Measurements from ENCODE around the gene KIFC1.
"Not testable (repeated sequence)": the region's sequence is repeated elsewhere in the genome, so short reads cannot be mapped to it uniquely, and the experiment has no call there.

Gene KIFC1

DNA sequence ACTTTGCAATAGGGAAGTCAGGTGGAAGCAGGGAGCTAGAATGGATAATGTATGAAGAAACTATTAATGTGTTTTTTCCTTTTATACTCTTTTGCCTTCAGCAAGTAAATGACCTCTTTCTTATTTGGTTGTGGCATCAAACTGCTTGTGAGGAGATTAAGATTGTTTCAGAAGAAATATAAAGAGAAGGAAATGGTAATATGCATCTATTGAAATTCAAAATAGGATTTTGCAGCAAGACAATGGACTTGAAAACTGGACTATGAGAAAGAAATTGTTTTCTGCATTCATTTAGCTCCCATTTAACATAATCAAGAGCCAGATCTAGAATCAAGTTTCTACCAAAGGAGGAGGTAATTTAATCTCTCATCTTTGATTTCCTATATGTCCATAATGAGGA is 32.3 kb upstream of the KIFC1 start:
- no peak overlapping the region for H3K4me2 ChIP-seq
- H3K9ac ChIP-seq: no peak overlapping the region
- no peaks in the 10 kb centered on the region for H3K36me3 ChIP-seq
- no peak for TF ChIP-seq Cebpa-rat (IDR thresholded peaks at IDR 0.05)
- no peak overlapping the region for H3K27ac ChIP-seq
- peaks cover 0 to 9% (median 5%) of the 10 kb centered on the region in 11 experiments; a peak in 5 of 22 replicates for H3K9me3 ChIP-seq (replicated peaks in 1 of 11)
- no peak overlapping the region for H3K4me3 ChIP-seq
- no peaks in the 10 kb centered on the region for H4K20me1 ChIP-seq
- H3K4me1 ChIP-seq: peaks cover 0 to 6% (median under 1%) of the 10 kb centered on the region in 10 experiments; a peak in 8 of 20 replicates
- H3K27me3 ChIP-seq: no peaks in the 10 kb centered on the region

GRCh38 chr6:33363486-33363885 is 28.1 kb upstream of the KIFC1 start:
- not testable (repeated sequence) for H3K27ac ChIP-seq; H3K9ac ChIP-seq; H4K20me1 ChIP-seq; H3K9me3 ChIP-seq (replicated peaks in 1 of 11); H3K4me3 ChIP-seq; H3K27me3 ChIP-seq; H3K36me3 ChIP-seq; H3K4me2 ChIP-seq
- peaks cover 0 to 21% (median 11%) of the 10 kb centered on the region in 10 experiments; a peak in 15 of 20 replicates for H3K4me1 ChIP-seq

GRCh38 chr6:33364475-33365205 is 27.0 kb upstream of the KIFC1 start:
- H4K20me1 ChIP-seq; H3K36me3 ChIP-seq; H3K9me3 ChIP-seq (replicated peaks in 1 of 11); H3K4me3 ChIP-seq; H3K27me3 ChIP-seq: not testable (repeated sequence)
- Histone ChIP-seq H3K4me1 (peaks cover 0 to 21% (median 11%) of the 10 kb centered on the region in 10 experiments; a peak in 15 of 20 replicates), H3K9ac (peak overlapping the region in 1 of 11 experiments; percentile 37; a peak in 2 of 22 replicates), H3K4me2 (peak overlapping the region in 8 of 11 experiments; percentile 3 to 46 (median 38); a peak in 12 of 22 replicates), H3K27ac (peak overlapping the region in 5 of 11 experiments; percentile 7 to 71 (median 57); a peak in 7 of 22 replicates)

DNA sequence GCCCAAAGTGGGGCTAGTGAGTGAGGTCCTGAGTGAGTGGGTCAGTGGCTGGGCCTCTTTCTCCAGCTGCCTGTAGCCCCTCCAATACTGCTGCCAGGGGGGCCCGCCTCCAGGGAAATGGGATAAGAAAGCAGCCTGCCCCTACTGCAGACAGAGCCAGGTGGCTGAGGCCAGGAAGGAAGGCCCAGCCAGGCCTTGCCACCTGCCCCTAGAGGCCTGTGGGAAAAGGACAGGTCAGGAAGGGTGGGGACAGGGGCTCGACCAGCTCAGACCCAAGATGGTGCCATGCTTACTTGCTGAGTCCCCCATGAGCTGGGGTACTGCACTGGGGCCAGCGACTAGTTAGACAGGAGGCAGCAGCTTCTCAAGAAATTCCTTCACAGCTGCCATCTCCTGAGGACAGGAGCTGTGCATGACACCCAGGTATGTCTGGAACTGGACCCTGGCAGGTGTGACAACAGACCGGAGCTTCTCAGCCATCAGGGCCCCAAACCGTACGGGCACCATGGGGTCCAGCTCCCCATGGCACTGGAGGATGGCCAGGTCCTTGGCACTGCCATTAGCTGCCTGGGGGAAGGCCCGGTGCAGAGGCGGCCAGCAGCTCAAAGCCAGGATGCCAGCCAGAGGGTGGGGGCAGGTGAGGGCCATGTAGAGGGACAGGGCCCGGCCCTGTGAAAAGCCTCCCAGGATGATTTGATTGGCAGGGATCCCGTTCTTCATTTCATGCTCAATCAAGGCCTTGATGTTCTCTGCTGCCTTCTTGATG is 26.2 kb upstream of the KIFC1 start:
- Histone ChIP-seq H3K4me2 (peak overlapping the region in 7 of 11 experiments; percentile 3 to 46 (median 30); a peak in 10 of 22 replicates), H3K4me1 (peaks cover 0 to 21% (median 11%) of the 10 kb centered on the region in 10 experiments; a peak in 15 of 20 replicates), H3K27ac (peak overlapping the region in 5 of 11 experiments; percentile 7 to 71 (median 57); a peak in 7 of 22 replicates), H3K9ac (peak overlapping the region in 1 of 11 experiments; percentile 37; a peak in 2 of 22 replicates)
- not testable (repeated sequence) for H4K20me1 ChIP-seq; H3K4me3 ChIP-seq; H3K9me3 ChIP-seq (replicated peaks in 1 of 11); H3K36me3 ChIP-seq; H3K27me3 ChIP-seq

DNA sequence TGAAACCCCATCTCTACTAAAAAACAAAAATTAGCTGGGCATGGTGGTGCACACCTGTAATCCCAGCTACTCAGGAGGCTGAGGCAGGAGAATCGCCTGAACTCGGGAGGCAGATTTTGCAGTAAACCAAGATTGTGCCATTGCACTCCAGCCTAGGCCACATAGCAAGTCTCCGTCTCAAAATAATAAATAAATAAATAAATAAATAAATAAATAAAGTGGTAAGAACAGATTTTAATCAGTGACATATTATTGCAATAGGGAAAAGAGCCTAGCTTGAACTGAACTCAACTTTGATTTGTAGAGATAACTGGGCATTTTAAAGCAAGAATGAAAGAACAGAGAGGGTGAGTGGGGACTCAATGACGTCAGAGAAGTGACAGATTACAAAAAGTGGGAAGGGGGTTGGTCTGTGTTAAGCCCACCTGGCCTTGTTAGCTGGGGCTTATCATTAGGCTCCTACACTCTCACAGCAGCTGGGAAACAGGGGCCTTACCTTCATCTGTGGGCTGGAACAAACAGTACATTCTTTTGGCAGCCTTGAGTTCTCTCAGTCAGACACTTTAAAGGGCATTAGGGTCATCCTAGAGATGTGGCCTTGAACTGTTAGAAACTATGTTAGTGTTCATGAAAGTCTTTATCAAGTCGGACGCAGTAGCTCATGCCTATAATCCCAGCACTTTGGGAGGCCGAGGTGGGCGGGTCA is 24.5 kb upstream of the KIFC1 start:
- H4K20me1 ChIP-seq: no peaks in the 10 kb centered on the region
- no peak overlapping the region for H3K4me2 ChIP-seq
- H3K36me3 ChIP-seq: no peaks in the 10 kb centered on the region
- peaks cover 0 to 23% (median 11%) of the 10 kb centered on the region in 10 experiments; a peak in 15 of 20 replicates for H3K4me1 ChIP-seq
- TF ChIP-seq Cebpa-rat (IDR thresholded peaks at IDR 0.05): no peak
- no peak overlapping the region for H3K27ac ChIP-seq
- H3K27me3 ChIP-seq: no peaks in the 10 kb centered on the region
- no peak overlapping the region for H3K4me3 ChIP-seq
- H3K9me3 ChIP-seq (replicated peaks in 1 of 11): no peaks in the 10 kb centered on the region
- no peak overlapping the region for H3K9ac ChIP-seq

GRCh38 chr6:33367715-33368025 is 24.0 kb upstream of the KIFC1 start:
- H3K27ac ChIP-seq, H3K9ac ChIP-seq, H3K36me3 ChIP-seq: not testable (repeated sequence)

GRCh38 chr6:33371901-33372300 is 19.7 kb upstream of the KIFC1 start:
- not testable (repeated sequence) for H3K4me3 ChIP-seq; H3K9me3 ChIP-seq (replicated peaks in 1 of 11); H3K27me3 ChIP-seq; H3K36me3 ChIP-seq; H4K20me1 ChIP-seq; H3K27ac ChIP-seq; H3K9ac ChIP-seq
- Histone ChIP-seq H3K4me2 (peak overlapping the region in 2 of 11 experiments; percentile 69; a peak in 3 of 22 replicates), H3K4me1 (peaks cover 0 to 50% (median 30%) of the 10 kb centered on the region in 10 experiments; a peak in 14 of 20 replicates)

More at GRCh38 chr6:33367715-33368025, 24.0 kb upstream of the KIFC1 start:
- H4K20me1 ChIP-seq; H3K9me3 ChIP-seq (replicated peaks in 1 of 11); H3K27me3 ChIP-seq; H3K4me3 ChIP-seq; H3K4me2 ChIP-seq: not testable (repeated sequence)
- peaks cover 0 to 28% (median 14%) of the 10 kb centered on the region in 10 experiments; a peak in 15 of 20 replicates for H3K4me1 ChIP-seq

GRCh38 chr6:33372526-33373123 is 19.0 kb upstream of the KIFC1 start:
- Histone ChIP-seq H3K9ac (peak overlapping the region in 1 of 11 experiments; percentile 6; a peak in 1 of 22 replicates), H3K4me1 (peaks cover 0 to 55% (median 30%) of the 10 kb centered on the region in 10 experiments; a peak in 14 of 20 replicates), H3K27me3 (no peaks in the 10 kb centered on the region), H3K9me3 (replicated peaks in 1 of 11) (no peaks in the 10 kb centered on the region), H4K20me1 (no peaks in the 10 kb centered on the region), H3K4me2 (peak overlapping the region in 7 of 11 experiments; percentile 5 to 69 (median 31); a peak in 9 of 22 replicates), H3K4me3 (no peak overlapping the region), H3K27ac (no peak overlapping the region), H3K36me3 (no peaks in the 10 kb centered on the region)
- TF ChIP-seq Cebpa-rat (IDR thresholded peaks at IDR 0.05): no peak
